ENCODE results near the gene RUNX1. TPM values are rescaled to one million over a fixed set of nuclear protein-coding genes. Genes with fewer than 3 reads are reported as not detected.

RUNX1 gene
- total RNA-seq, 2 donors from 2014 or later, result 4.9 to 12.5 TPM

DNA sequence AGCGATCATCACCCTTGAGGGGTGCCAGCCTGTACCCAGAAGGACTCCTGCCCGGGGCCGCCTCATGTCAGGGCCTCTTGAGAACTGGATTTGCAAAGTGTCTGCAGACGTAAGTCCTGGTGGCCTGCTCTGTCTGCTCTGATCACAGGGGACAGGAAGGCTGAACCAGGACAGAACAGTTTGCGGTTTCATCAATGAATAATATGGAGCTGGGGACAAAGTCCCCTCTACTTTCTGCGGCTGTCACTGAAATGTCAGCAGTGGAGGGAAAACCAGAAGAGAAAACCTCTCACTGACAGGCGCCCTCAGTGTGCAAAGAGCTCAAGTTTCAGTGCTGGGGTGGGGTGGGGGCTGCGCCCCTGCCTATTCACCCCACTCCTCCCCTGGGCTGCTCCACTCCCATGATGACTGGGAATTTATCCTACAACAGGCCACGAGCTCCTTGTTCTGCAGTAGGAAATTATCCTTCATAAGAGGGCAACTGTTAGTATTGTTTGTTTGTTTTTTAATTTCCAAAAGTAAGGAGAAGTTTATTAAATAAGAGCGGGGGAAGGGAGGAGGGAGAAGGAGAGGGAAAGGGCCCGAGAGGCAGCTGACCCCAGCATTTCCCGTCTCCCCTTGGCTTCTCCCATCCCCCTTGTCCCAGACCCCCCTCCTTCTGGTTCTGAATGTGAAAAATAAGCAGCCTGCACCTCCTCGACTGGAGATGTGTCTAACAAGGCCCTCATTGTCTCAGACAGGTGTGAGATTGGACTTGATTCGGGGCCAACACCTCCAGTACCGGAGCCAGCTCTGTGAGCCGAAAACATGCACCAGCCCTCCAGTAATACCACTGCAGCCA is 231.1 kb downstream of the RUNX1 start:
- Histone ChIP-seq H3K4me3 (no peak overlapping the region), H3K9me3 (no peaks in the 10 kb centered on the region), H3K36me3 (replicated peaks in 1 of 2; ENCODE audit: insufficient read depth in 1 of 2, low read depth in 2 of 2) (no peaks in the 10 kb centered on the region), H3K27ac (peak overlapping the region in 2 of 4 donors; percentile 1 to 34), H3K27me3 (no peaks in the 10 kb centered on the region), H3K4me1 (peaks cover 14% of the 10 kb centered on the region)
- DNase-seq (peak in 2 of 4 donors; percentile 41 to 52), ATAC-seq (peak; percentile 72)
- intact Hi-C loops (cut with DNase I), result no loop called here
- TF ChIP-seq, protein P1, sequence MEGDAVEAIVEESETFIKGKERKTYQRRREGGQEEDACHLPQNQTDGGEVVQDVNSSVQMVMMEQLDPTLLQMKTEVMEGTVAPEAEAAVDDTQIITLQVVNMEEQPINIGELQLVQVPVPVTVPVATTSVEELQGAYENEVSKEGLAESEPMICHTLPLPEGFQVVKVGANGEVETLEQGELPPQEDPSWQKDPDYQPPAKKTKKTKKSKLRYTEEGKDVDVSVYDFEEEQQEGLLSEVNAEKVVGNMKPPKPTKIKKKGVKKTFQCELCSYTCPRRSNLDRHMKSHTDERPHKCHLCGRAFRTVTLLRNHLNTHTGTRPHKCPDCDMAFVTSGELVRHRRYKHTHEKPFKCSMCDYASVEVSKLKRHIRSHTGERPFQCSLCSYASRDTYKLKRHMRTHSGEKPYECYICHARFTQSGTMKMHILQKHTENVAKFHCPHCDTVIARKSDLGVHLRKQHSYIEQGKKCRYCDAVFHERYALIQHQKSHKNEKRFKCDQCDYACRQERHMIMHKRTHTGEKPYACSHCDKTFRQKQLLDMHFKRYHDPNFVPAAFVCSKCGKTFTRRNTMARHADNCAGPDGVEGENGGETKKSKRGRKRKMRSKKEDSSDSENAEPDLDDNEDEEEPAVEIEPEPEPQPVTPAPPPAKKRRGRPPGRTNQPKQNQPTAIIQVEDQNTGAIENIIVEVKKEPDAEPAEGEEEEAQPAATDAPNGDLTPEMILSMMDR (IDR thresholded peaks at IDR 0.05), result no peak
- no peak for TF ChIP-seq POLR2A (IDR thresholded peaks at IDR 0.05)
- 62 to 67% methylated on average over 15 to 16 of the region's 16 CpGs for WGBS, 2 donors

DNA sequence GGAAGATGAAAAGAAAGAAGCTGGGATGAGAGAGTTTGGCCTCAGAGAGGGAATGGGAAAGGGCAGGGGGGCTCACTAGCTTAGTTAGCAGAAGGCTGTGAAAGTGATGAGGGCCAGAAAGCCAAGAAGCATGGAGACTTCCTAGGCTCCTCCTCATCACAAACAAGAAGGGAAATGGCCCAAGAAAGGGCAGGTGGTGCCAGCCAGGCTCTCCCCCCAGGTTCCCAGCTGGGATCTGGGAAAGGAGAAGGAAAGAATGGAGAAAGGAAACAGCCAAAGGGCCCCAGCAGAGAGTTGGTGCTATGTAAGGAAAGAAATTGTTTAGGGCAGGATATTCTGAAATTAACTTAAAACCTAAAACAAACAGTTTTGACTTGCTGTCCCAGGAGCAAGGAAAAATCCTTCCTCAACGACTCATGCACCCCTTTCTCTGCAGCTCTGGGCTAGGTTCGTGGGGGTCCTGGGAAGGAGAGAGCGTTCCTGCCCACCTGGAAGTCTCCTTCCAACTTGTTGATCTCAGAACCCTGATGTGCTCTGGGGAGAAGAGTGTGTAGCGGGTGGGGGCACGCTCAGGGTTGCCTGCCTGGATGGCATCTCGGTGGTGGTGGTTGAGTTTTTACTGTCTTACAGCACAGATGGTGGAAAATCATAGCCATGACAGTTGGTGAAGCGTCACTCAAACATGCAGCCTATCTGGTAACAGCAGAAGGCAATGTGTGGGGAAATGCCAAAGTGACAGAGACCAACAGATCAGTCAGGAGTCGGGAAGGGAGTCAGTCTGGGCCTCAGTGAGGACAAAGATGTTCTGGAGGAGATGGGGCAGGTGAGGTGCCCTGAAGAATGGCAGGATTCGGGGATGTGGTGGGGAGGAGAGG is 233.0 kb downstream of the RUNX1 start:
- no peak overlapping the region for H3K27ac ChIP-seq
- WGBS, 2 donors, result 71 to 80% methylated on average over 9 of the region's 9 CpGs

GRCh38 chr21:34814529-34814951 is 234.6 kb downstream of the RUNX1 start:
- Histone ChIP-seq H3K4me3 (no peak overlapping the region), H3K36me3 (replicated peaks in 1 of 2; ENCODE audit: insufficient read depth in 1 of 2, low read depth in 2 of 2) (no peaks in the 10 kb centered on the region), H3K4me1 (peaks cover 14% of the 10 kb centered on the region), H3K27me3 (no peaks in the 10 kb centered on the region), H3K9me3 (no peaks in the 10 kb centered on the region), H3K27ac (no peak overlapping the region)
- DNase-seq (no peak), ATAC-seq (no peak)
- intact Hi-C loops (cut with DNase I), result no loop called here
- TF ChIP-seq, protein P1 (IDR thresholded peaks at IDR 0.05), result no peak
- TF ChIP-seq POLR2A (IDR thresholded peaks at IDR 0.05), result no peak
- WGBS, 2 donors, result 74 to 76% methylated on average over 5 to 6 of the region's 6 CpGs

More for the DNA sequence above, 233.0 kb downstream of the RUNX1 start:
- ATAC-seq (no peak), DNase-seq (no peak)
- H3K9me3 ChIP-seq, result no peaks in the 10 kb centered on the region
- intact Hi-C loops (cut with DNase I), result no loop called here
- no peaks in the 10 kb centered on the region for H3K27me3 ChIP-seq
- H3K36me3 ChIP-seq (replicated peaks in 1 of 2; ENCODE audit: insufficient read depth in 1 of 2, low read depth in 2 of 2), result no peaks in the 10 kb centered on the region
- H3K4me1 ChIP-seq, result peaks cover 14% of the 10 kb centered on the region
- no peak overlapping the region for H3K4me3 ChIP-seq
- TF ChIP-seq POLR2A (IDR thresholded peaks at IDR 0.05), result no peak
- TF ChIP-seq, protein P1 (IDR thresholded peaks at IDR 0.05), result no peak

DNA sequence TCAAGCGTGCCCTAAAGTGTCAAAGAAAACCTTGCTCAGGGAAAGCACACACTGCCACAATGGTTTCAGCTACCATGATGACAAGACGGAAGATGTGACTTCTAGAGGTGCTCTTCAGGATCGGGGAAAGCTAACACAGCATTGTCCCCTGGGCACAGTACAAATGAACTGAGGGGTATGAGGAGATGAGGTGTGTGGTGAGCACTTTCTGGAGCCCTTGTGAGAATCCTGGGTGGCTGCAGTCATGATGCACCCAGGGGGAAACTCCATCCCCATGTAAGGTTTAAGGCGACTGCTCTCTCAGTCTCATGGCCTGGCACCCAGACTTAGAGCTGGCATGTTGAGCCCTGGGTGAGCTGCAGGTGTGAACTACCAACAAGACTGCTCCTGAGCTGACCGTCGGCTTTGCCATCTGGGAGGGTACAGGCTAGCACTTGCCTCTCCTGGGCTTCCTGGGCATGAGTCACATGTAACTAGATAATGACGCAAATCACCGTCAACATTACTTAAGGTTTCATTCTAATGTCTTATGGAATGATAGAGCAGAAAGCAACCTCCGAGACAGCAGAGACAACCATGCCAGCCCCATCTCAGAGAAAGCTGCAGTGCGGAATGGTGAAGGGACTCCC is 235.7 kb downstream of the RUNX1 start:
- no peak for DNase-seq
- Histone ChIP-seq H3K36me3 (replicated peaks in 1 of 2; ENCODE audit: insufficient read depth in 1 of 2, low read depth in 2 of 2) (no peaks in the 10 kb centered on the region), H3K9me3 (no peaks in the 10 kb centered on the region), H3K4me1 (peaks cover 8% of the 10 kb centered on the region), H3K27me3 (no peaks in the 10 kb centered on the region), H3K27ac (no peak overlapping the region), H3K4me3 (no peak overlapping the region)
- no peak for TF ChIP-seq POLR2A (IDR thresholded peaks at IDR 0.05)
- TF ChIP-seq, protein P1 (IDR thresholded peaks at IDR 0.05), result no peak
- 87 to 88% methylated on average over 9 to 10 of the region's 10 CpGs for WGBS, 2 donors
- intact Hi-C loops (cut with DNase I), result no loop called here
- no peak for ATAC-seq
